RCC 7860 (cell line): ENCODE results near the gene RCHY1.
"Not testable (repeated sequence)": the region's sequence is repeated elsewhere in the genome, so short reads cannot be mapped to it uniquely, and the experiment has no call there.

ENCODE experiments used
- DNase-seq: peaks from one replicate; pipeline ENCODE4 v3.0.0-alpha.2; 2015; ENCODE audit warnings: low spot score
- FAIRE-seq: peaks from 2 replicates; lab custom pipeline; 2012; peaks lifted over from hg19 to GRCh38; lab: Jason Lieb, UNC

RCHY1 gene

DNA sequence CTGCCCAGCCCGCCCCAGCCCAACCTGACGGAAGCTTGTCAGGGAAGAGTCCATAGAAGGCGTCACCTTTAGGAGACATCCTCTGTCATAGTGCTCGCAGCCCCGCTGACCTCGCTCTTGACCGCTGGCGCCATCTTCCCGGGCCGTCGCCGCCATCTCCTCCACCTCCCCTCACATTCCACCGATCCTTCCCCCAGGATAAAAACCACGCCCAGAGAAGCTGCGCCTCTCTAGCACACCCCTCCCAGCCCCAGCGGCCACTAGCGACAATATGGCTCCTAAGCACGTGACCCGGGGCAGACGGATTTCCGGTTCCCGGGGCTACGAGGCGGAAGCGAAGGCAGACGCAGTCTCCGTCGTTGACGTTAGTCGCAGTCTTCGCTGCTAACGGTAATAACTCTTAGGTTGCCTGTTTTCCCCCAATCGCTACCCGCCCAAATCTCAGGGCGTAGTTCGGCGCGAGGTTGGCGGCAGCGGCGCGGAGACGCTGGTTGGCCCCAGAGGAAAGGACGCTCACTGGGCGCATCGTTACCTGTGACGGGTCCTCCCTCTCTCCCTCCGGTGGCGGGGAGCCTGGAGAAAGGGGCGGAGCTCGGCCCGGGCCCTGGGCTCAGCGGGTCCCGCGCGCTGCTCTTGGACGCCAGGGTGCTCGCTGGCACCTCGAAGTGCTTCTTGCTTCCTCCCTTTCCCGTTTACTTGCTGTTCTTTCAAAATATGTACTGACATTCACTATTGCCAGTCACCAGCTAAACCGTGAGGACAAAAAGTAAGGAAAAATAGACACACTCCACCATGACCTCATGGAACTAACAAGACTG, at the start of gene RCHY1, which contains the start of gene THAP6:
Gene RCHY1 (minus strand): TSS at position 273 of the 818 bp plus-strand sequence. CDS start 117 bp downstream, at position 156.
Gene THAP6 (plus strand): TSS at position 343 of the 818 bp plus-strand sequence. CDS start 980 bp downstream, outside the sequence.
- peak; percentile 91 for DNase-seq
- FAIRE-seq: peak; percentile 81

DNA sequence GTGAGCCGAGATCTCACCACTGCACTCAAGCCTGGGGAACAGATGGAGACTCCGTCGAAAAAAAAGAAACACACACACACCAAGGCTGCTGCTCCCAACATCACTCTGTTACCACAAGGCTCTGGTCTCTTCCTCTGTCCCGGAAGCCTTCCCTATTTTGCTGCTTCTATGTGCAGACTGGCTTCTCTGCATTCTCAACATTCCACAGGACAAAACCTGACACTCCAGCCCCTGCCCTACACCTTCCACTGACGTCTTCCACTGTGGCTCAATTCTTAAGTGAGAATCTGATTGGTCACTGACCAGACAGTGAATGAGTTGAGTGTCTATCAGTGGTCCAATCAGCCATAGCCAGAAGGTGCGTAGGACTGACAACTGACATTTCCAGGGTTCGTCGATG, 47.6 kb upstream of the RCHY1 start:
- DNase-seq (no peak), FAIRE-seq (no peak)

DNA sequence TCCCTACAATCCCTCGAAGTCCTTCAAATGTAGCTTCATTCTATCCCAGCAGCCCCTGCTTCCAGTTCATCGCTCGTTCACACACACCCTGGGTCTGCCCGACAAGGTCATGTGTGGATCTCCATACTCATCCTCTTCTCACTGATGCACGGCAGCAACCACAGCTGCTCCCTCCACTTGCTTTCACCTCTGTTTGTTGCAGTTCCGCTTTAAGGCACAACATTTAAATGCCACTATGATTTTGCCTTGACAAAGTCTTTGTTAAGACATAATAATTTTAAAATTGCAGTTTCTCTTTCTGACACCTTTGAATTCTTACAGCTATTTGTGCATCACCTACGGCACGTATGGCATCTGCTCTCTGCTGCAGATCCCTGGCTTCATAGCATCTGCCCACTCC, 43.5 kb upstream of the RCHY1 start:
- DNase-seq (no peak), FAIRE-seq (no peak)

DNA sequence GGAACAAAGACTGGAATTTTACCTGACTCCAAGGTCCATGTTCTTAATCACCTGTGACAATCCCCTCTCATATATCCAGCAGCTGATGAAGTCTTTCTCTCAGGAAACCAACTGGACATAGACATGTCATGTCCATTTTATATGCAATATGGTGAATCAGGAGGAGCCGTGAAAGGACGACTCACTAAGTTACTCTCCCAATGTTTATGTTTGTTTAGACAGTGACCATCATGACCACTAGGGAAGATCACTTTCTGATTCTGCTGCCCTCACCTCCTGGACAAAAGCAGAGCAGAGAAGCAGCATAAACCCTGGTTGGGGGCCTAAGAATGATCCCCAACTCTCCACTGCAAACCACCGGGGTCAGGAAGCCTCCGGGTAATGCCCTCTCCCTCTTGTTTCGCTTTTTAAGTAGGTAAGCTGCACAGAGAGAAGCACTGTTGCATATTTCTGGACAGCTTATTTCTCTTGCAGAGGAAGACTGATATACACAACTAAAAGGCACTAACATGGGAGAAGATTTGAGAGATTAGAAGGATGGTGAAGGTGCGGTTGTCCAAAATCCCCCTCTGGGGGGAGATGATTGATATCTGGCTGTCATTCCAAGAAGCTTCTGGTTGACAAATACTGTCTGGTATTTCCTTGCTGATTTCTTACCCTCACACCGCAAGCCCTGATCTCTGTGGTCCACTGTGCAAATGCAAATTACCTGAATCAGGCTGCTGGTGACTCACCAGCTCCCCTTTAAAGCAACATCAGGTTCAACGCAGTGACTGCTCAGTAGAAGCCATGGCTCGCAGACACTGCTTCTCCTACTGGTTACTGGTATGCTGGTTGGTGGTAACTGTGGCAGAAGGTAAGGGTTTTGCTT, 41.3 kb upstream of the RCHY1 start, which contains the start of gene ODAPH:
Gene ODAPH (plus strand): TSS at position 773 of the 871 bp plus-strand sequence. CDS start 17 bp downstream, at position 790.
- DNase-seq (peak; percentile 80), FAIRE-seq (peak; percentile 89)

DNA sequence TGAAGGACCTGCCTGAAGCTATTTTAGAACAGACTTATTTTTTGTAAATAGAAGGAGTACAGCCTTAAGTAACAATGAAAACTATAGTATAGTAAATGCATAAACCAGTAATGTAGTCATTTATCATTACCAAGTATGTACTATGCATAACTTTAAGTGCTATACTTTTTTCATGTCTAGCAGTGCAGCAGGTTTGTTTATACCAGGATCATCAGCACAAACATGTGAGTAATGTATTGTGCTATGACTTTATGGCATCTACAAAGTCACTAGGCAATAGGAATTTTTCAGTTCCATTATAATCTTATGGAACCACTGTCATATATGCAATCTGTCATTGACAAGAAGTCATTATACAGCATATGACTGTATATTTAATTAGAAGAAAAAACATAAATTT, 38.2 kb upstream of the RCHY1 start:
- DNase-seq (no peak), FAIRE-seq (no peak)

DNA sequence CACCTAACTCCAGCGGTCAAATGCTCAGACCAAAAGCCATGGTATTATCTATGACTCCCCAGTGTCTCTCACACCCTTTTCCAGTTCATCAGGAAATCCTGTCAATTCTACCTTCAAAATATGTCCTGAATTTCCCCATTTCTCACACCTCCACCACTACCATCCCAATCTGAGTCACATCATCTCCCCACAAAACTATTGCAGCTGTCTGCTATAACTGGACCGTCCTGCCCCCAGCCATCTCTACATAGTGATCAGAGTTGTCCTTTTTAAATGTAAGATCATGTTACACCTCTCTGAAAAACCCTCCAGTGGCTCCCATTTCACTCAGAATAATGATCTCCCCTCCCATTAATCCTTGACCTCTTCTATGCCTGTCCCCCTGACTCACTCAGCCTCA, 34.8 kb upstream of the RCHY1 start:
- DNase-seq (no peak), FAIRE-seq (no peak)

DNA sequence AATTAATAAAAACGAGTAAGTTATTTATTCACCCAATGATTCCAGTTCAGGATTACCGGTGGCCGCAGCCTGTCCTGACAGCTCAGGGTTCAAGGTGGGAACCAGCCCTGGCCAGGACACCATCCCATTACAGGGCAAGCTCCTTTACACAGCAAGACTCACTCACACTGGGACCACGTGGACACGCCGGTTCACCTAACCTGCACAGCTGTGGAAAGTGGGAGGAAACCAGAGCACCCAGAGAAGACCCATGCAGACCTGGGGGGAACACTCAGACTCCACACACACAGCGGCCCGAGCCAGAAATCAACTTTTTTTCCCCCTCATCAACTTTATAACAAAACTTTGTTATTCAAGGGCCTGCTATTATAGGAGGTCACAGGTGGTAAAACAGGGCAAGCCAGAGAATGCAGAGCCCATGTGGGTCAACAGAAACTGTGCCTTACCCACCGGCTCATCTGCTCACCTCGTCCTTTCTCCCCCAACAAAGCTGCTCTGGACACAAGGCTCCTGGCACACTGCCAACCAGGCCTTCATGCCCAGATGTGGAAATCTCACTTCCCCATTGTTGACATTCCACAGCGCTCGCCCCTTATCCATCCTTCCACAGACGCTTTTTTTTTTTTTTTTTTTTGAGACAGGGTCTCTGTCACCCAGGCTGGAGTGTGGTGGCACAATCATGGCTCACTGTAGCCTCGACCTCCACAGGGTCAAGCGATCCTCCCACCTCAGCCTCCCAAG, 33.6 kb upstream of the RCHY1 start:
- FAIRE-seq: no peak
- DNase-seq: no peak

DNA sequence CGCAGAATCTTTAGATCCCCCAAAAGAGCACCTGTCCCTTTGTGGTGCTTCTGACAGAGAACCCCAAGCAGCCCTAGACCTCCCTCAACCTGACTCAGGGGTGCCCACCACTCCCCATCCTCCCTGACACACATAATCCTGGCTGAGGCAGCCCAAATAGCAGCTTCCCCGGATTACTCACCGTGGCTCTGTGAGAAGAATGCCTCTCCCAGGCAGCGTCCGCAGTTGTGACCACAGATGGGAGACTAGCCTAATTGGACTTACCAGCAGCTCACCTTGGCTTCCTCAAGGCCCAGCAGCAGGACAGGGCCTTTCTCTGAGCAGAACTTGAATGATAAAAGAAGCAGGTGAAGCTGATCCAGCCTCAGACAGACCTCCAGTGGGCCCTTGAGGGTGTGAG, 31.3 kb upstream of the RCHY1 start:
- FAIRE-seq: no peak
- peak; percentile 53 for DNase-seq

DNA sequence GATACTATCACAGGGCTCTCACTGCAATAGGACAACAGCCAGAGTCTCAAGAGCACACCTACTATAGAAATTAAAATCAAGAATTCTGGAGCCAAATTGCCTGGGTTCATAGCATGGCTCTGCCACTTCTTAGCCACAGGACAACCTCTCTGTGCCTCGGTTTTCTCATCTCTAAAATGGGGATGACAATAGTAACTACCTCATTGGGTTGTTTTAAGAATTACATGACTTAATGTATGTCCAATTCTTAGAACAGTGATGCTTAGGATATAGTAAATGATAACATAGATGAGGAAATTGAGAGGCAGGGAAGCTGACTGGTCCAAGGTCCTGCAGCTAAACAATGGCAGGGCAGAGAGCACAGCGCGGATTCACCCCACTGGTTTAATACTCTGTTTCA, 30.7 kb upstream of the RCHY1 start:
- DNase-seq (no peak), FAIRE-seq (no peak)

DNA sequence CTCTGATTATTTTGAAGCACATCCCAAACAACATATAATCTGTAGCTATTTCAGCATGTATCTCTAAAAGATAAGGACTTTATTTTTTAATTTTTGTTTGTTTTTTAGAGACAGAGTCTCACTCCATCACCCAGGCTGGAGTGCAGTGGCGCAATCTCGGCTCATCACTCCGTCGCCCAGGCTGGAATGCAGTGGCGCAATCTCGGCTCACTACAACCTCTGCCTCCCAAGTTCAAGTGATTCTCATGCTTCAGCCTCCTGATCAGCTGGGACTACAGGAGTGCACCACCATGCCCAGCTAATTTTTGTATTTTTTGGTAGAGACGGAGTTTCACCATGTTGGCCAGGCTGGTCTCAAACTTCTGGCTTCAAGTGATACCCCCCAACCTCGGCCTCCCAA, 30.0 kb upstream of the RCHY1 start:
- DNase-seq, FAIRE-seq: not testable (repeated sequence)

DNA sequence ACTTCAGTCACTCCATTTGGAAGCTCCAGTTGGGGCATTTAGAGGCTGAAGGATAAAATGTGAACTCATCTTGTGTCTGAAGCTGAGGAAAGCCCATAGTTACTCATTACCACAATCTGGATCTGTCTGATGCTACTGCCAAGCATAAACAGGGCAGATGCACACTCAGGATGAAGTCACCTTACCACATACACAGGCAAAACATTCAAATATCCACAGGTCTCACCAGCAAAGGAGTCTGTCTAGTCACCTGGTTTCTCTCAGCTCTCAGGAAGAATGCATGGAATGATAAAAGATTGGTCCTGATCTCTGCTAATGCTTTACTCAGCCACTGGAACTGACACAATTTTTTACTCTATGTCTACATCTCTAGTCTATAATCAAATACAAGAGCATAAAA, 28.6 kb upstream of the RCHY1 start:
- peak; percentile 97 for DNase-seq
- FAIRE-seq: peak; percentile 98

DNA sequence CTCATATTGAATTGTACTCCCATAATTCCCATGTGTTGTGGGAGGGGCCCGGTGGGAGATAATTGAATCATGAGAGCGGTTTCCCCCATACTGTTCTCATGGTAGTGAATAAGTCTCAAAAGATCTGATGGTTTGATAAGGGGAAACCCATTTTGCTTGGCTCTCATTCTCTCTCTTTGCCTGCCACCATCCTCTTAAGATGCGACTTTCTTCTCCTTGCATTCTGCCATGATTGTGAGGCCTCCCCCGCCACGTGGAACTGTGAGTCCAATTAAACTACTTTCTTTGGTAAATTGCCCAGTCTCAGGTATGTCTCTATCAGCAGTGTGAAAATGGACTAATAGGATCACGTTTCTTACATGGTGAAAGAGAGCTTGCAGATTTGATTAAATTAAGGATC, 23.1 kb upstream of the RCHY1 start:
- not testable (repeated sequence) for DNase-seq

DNA sequence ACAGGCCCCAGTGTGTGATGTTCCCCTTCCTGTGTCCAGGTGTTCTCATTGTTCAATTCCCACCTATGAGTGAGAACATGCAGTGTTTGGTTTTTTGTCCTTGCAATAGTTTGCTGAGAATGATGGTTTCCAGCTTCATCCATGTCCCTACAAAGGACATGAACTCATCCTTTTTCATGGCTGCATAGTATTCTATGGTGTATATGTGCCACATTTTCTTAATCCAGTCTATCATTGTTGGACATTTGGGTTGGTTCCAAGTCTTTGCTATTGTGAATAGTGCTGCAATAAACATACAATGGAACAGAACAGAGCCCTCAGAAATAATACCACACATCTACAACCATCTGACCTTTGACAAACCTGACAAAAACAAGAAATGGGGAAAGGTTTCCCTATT, 19.7 kb upstream of the RCHY1 start:
- not testable (repeated sequence) for FAIRE-seq, DNase-seq

More for the DNA sequence above, 23.1 kb upstream of the RCHY1 start:
- not testable (repeated sequence) for FAIRE-seq

DNA sequence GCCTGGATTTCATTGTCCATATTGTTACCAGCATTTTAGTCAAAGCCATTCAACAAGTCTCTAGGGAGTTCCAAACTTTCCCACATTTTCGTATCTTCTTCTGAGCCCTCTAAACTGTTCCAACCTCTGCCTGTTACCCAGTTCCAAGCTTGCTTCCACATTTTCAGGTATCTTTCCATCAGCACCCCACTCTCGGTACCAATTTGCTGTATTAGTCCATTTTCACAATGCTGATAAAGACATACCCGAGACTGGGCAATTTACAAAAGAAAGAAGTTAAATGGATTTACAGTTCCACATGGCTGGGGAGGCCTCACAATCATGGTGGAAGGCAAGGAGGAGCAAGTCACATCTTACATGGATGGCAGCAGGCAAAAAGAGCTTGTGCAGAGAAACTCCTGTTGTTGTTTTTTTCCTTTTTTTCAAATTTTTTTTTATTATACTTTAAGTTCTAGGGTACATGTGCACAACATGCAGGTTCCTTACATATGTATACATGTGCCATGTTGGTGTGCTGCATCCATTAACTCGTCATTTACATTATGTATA, 19.2 kb upstream of the RCHY1 start:
- not testable (repeated sequence) for DNase-seq, FAIRE-seq

DNA sequence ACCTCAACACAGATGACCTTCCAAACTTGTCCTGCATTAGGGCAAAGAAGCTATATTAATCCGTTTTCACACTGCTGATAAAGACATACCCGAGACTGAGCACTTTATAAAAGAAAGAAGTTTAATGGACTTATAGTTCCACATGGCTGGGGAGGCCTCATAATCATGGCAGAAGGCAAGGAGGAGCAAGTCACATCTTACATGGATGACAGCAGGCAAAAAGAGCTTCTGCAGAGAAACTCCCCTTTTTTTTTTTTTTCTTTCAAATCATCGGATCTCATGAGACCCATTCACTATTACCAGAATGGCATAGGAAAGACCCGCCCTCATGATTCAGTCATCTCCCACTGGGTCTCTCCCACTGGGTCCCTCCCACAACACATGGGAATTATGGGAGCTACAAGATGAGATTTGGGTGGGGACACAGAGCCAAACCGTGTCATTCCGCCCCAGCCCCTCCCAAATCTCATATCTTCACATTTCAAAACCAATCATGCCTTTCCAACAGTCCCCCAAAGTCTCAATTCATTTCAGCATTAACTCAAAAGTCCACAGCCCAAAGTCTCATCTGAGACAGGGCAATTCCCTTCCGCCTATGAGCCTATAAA, 17.4 kb upstream of the RCHY1 start:
- FAIRE-seq, DNase-seq: not testable (repeated sequence)

DNA sequence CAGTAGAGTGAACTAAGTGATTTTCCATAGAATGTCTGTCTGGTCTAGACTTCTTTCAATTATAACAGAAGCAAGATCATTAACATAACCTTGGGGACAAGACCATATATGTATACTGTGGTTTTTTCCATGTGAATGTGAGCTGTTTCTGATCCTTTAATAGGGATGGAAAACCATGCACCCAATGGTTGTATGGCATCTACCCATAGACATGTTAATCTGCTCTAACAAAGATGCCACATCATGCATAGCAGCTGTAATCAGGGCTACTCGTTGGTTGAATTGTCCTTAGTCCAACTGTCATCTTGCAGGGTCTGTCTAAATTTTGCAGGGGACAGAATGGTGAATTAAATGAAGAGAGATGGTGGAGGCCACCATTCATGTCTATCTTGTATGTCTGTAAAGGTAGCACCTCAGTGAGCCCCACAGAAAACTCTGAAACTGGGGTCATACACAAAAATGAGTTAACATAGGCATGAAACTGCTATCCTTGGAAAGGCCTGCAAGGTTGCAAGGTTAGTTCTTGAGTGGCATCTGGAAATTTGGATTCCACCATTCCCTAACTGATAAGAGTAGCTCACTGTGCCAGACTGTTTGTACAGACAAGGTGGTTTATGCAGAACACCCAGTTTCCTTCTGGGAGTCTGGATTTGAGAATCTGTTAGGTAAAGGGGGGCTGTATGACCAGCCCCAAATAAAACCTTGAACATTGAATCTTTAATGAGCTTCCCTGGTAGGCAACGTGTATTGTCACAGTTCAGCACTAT, 16.5 kb upstream of the RCHY1 start:
- DNase-seq (no peak), FAIRE-seq (no peak)

DNA sequence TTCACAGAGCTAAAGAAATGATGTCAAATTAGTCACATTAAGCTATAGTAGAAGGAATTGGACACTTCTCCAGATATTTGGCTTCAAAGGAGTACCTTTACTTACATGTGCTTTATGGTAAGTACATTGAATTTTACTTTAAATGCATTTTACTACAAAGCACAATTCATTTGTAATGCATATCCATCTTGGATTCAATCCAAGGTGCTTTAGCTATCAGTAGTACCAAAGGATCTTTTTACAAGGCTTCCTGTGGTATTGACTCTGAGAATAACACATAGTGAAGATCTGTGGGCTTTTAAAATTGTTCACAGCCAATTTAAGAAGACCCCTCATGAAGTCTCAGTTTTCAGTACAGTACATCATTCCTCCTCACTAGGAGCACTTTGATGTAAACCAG, 13.3 kb upstream of the RCHY1 start:
- FAIRE-seq: no peak

DNA sequence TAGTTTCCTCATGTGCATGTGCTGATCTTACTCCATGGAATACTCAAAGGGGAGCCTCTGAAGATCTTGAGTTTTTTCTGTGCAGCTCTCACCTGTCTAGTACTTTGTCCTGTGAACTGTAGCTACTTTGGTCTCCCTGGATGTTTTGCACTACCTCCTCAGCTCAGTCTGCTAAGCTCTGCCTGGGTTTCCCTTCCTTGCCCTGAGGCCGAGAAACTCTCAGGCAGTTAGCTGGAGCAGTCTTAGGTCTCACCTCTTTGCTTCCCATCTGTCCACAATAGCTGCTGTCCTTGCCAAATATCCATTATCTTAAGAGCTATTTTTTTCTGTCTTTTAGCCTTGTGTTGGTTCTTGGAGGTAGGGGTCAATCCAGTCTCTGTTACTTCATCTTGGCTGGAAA, 11.7 kb upstream of the RCHY1 start:
- FAIRE-seq: no peak

More for the DNA sequence above, 13.3 kb upstream of the RCHY1 start:
- no peak for DNase-seq

DNA sequence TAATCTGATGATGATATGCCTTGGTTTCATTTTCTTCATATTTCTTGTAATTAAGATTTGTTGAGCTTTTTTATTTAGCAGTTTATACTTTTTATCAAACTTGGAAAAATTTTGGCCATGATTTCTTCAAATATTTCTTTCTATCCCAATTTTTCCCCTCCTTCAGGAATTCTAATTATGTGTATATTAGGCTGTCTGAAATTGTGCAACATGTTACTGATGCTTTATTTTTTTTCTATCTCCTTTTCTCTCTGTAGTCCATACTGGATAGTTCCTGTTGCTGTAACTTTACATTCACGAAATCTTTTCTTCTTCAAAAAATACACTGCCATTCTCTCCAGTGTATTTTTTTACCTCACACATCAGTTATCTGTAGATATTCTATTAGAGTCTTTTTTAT, 10.9 kb upstream of the RCHY1 start:
- FAIRE-seq: no peak
- DNase-seq: no peak

More for the DNA sequence above, 11.7 kb upstream of the RCHY1 start:
- DNase-seq: no peak
